ENCODE measurements around the gene TEAD1. TPM values are rescaled to one million over a fixed set of nuclear protein-coding genes. Genes with fewer than 3 reads are reported as not detected.

TEAD1 gene
- polyA plus RNA-seq, 1 donor from 2014 or later, result 12.2 TPM

DNA sequence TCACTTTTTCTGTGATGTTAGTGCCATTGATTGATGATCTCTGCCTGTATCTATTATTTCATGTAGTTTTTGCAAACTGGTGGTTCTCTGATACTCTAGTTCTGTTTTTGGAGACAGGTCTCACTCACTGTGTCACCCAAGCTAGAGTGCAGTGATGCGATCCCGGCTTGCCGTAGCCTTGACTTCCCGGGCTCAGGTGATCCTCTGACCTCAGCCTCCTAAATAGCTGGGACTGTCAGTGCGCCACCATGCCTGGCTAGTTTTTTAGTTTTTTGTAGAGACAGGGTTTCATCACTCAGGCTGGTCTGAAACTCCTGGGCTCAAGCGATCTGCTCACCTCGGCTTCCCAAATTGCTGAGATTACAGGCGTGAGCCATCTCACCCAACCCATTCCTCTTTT is 16.4 kb downstream of the TEAD1 start:
- no peaks in the 10 kb centered on the region for H4K20me1 ChIP-seq (ENCODE audit: insufficient read depth)
- no peak overlapping the region for H3K9ac ChIP-seq (ENCODE audit: low read length)
- no peak overlapping the region for H2AFZ ChIP-seq (ENCODE audit: low read depth, low read length)
- H3K36me3 ChIP-seq (ENCODE audit: insufficient read depth, low read length), result no peaks in the 10 kb centered on the region
- TF ChIP-seq RAD21 (conservative IDR thresholded peaks at IDR 0.05), result no peak
- no peak for TF ChIP-seq MXI1 (conservative IDR thresholded peaks at IDR 0.05; ENCODE audit: poor library complexity, severe bottlenecking)
- TF ChIP-seq, protein P1, sequence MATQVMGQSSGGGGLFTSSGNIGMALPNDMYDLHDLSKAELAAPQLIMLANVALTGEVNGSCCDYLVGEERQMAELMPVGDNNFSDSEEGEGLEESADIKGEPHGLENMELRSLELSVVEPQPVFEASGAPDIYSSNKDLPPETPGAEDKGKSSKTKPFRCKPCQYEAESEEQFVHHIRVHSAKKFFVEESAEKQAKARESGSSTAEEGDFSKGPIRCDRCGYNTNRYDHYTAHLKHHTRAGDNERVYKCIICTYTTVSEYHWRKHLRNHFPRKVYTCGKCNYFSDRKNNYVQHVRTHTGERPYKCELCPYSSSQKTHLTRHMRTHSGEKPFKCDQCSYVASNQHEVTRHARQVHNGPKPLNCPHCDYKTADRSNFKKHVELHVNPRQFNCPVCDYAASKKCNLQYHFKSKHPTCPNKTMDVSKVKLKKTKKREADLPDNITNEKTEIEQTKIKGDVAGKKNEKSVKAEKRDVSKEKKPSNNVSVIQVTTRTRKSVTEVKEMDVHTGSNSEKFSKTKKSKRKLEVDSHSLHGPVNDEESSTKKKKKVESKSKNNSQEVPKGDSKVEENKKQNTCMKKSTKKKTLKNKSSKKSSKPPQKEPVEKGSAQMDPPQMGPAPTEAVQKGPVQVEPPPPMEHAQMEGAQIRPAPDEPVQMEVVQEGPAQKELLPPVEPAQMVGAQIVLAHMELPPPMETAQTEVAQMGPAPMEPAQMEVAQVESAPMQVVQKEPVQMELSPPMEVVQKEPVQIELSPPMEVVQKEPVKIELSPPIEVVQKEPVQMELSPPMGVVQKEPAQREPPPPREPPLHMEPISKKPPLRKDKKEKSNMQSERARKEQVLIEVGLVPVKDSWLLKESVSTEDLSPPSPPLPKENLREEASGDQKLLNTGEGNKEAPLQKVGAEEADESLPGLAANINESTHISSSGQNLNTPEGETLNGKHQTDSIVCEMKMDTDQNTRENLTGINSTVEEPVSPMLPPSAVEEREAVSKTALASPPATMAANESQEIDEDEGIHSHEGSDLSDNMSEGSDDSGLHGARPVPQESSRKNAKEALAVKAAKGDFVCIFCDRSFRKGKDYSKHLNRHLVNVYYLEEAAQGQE (IDR thresholded peaks at IDR 0.05; ENCODE audit: borderline replicate concordance), result no peak
- TF ChIP-seq EZH2 (IDR thresholded peaks at IDR 0.05; ENCODE audit: borderline replicate concordance, insufficient read depth, low read length, poor library complexity, severe bottlenecking), result no peak
- TF ChIP-seq EP300 (conservative IDR thresholded peaks at IDR 0.05; ENCODE audit: poor library complexity, severe bottlenecking), result no peak
- TF ChIP-seq POLR2AphosphoS5 (IDR thresholded peaks at IDR 0.05), result no peak
- TF ChIP-seq, protein P2, sequence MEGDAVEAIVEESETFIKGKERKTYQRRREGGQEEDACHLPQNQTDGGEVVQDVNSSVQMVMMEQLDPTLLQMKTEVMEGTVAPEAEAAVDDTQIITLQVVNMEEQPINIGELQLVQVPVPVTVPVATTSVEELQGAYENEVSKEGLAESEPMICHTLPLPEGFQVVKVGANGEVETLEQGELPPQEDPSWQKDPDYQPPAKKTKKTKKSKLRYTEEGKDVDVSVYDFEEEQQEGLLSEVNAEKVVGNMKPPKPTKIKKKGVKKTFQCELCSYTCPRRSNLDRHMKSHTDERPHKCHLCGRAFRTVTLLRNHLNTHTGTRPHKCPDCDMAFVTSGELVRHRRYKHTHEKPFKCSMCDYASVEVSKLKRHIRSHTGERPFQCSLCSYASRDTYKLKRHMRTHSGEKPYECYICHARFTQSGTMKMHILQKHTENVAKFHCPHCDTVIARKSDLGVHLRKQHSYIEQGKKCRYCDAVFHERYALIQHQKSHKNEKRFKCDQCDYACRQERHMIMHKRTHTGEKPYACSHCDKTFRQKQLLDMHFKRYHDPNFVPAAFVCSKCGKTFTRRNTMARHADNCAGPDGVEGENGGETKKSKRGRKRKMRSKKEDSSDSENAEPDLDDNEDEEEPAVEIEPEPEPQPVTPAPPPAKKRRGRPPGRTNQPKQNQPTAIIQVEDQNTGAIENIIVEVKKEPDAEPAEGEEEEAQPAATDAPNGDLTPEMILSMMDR (IDR thresholded peaks at IDR 0.05; ENCODE audit: poor library complexity, severe bottlenecking), result no peak
- TF ChIP-seq TAF1 (IDR thresholded peaks at IDR 0.05; ENCODE audit: low read depth), result no peak
- no peak for TF ChIP-seq SMC3 (conservative IDR thresholded peaks at IDR 0.05; ENCODE audit: poor library complexity)
- H3K27me3 ChIP-seq (ENCODE audit: insufficient read depth, low read depth, low read length), result no peaks in the 10 kb centered on the region
- H3F3A ChIP-seq (ENCODE audit: insufficient read depth, low read length, poor library complexity, severe bottlenecking), result no peaks in the 10 kb centered on the region
- H3K4me3 ChIP-seq (ENCODE audit: low read length), result no peak overlapping the region
- H3K9me3 ChIP-seq (ENCODE audit: low read length), result no peaks in the 10 kb centered on the region
- H3K4me2 ChIP-seq (ENCODE audit: low read length), result no peak overlapping the region
- no peaks in the 10 kb centered on the region for H3K9me2 ChIP-seq (ENCODE audit: insufficient read depth, low read length)
- H3K79me2 ChIP-seq (replicated peaks; ENCODE audit: insufficient read depth, low read length), result peaks cover 76% of the 10 kb centered on the region
- no peak overlapping the region for H3K27ac ChIP-seq (ENCODE audit: low read length)

DNA sequence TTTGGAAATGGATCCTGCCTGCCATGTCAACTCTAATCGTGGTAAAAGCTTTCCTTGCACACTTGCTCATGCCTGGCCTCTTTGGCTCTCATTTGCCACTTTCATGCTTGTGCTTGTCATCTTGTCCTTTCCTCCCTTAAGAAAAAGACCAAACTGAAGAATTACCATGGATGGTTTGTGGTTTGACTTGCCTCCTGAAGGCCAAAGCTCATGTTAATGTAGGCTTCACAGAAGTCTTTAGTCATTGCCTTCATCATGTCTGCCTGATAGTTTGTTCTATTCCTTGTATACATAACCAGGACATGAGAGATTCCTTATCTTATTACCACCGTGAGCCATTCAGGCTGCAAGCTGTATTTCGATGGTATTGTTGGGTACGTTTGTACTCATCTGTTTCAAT is 17.3 kb downstream of the TEAD1 start:
- Histone ChIP-seq H3K36me3 (ENCODE audit: insufficient read depth, low read length) (no peaks in the 10 kb centered on the region), H3K4me3 (ENCODE audit: low read length) (no peak overlapping the region), H4K20me1 (ENCODE audit: insufficient read depth) (no peaks in the 10 kb centered on the region), H3K27me3 (ENCODE audit: insufficient read depth, low read depth, low read length) (no peaks in the 10 kb centered on the region), H3K9ac (ENCODE audit: low read length) (no peak overlapping the region), H3K4me2 (ENCODE audit: low read length) (no peak overlapping the region), H2AFZ (ENCODE audit: low read depth, low read length) (no peak overlapping the region), H3K79me2 (replicated peaks; ENCODE audit: insufficient read depth, low read length) (peaks cover 76% of the 10 kb centered on the region), H3F3A (ENCODE audit: insufficient read depth, low read length, poor library complexity, severe bottlenecking) (no peaks in the 10 kb centered on the region), H3K9me2 (ENCODE audit: insufficient read depth, low read length) (no peaks in the 10 kb centered on the region), H3K27ac (ENCODE audit: low read length) (no peak overlapping the region), H3K9me3 (ENCODE audit: low read length) (no peaks in the 10 kb centered on the region)
- no peak for TF ChIP-seq MXI1 (conservative IDR thresholded peaks at IDR 0.05; ENCODE audit: poor library complexity, severe bottlenecking)
- TF ChIP-seq EZH2 (IDR thresholded peaks at IDR 0.05; ENCODE audit: borderline replicate concordance, insufficient read depth, low read length, poor library complexity, severe bottlenecking), result no peak

Measured in neural cell (in vitro differentiated cells).